Endothelial cell of umbilical vein (primary cell): ENCODE data around the gene GARIN5B. TPM values are rescaled to one million over a fixed set of nuclear protein-coding genes. Genes with fewer than 3 reads are reported as not detected.

Source experiments
- Bru-seq: library from RNA; stranded (reverse); fragments of 400-500 nt; gene quantifications from one replicate; lab custom pipeline; 2021; lab: Mats Ljungman, UMichigan
- BruChase-seq, 2 experiments: library from RNA; stranded (reverse); fragments of 400-500 nt; gene quantifications; one replicate each; lab custom pipeline; 2021; lab: Mats Ljungman, UMichigan
- BruUV-seq: library from RNA; stranded (reverse); fragments of 400-500 nt; replicated peaks from 2 replicates; lab custom pipeline; 2021; lab: Mats Ljungman, UMichigan
- CTCF ChIA-PET: fragments of 300-600, 350-600 bp; sonication (Branson Sonifier 250); formaldehyde crosslinking; loops from one replicate; lab custom pipeline; 2021; ENCODE audit warnings: antibody characterized with exemption, inconsistent platforms; lab: Charles Lee
- POLR2A ChIA-PET: fragments of 300-600, 350-600 bp; sonication (Branson Sonifier 250); formaldehyde crosslinking; loops from one replicate; lab custom pipeline; 2021; ENCODE audit warnings: antibody characterized with exemption, inconsistent platforms; lab: Charles Lee
- DNase-seq: peaks from one replicate; pipeline ENCODE4 v3.0.0-alpha.2; 2011; ENCODE audit warnings: low read depth, low spot score
- FAIRE-seq: peaks from 2 replicates; lab custom pipeline; 2011; peaks lifted over from hg19 to GRCh38; lab: Jason Lieb, UNC
- H2AFZ ChIP-seq: 2 replicates; pipeline ENCODE4 v1.6.0; 2012; ENCODE audit warnings: low read depth, low read length, control low read depth, inconsistent platforms
- H3K27ac ChIP-seq: 2 replicates; pipeline ENCODE4 v1.5.1; 2011; ENCODE audit warnings: low read depth, mild to moderate bottlenecking, control low read depth, low read length, moderate library complexity; ENCODE audit not compliant: insufficient read depth
- H3K27me3 ChIP-seq, 2 experiments: 2 replicates each; pipeline versions ENCODE4 v1.6.0 to v1.6.1; 2011; ENCODE audit warnings: low read length in 2 of 2, mixed read lengths in 1 of 2; ENCODE audit not compliant: control insufficient read depth in 2 of 2, insufficient read depth in 2 of 2
- H3K36me3 ChIP-seq, 2 experiments: 2 replicates in 1 of 2; 3 replicates in 1 of 2; pipeline ENCODE4 v1.5.1; 2011; ENCODE audit warnings: low read length in 2 of 2, mild to moderate bottlenecking in 1 of 2, moderate library complexity in 1 of 2; ENCODE audit not compliant: control insufficient read depth in 2 of 2, insufficient read depth in 2 of 2; ENCODE audit errors: extremely low read depth in 1 of 2
- H3K4me1 ChIP-seq: 3 replicates; pipeline ENCODE4 v1.5.1; 2011; ENCODE audit warnings: mild to moderate bottlenecking, low read length; ENCODE audit not compliant: control insufficient read depth, insufficient read depth; ENCODE audit errors: extremely low read depth
- H3K4me2 ChIP-seq: 2 replicates; pipeline ENCODE4 v1.6.1; 2011; ENCODE audit warnings: low read length, control low read depth, mixed read lengths; ENCODE audit not compliant: insufficient read depth
- H3K4me3 ChIP-seq, 3 experiments: fragments of 200-600 bp in 1 of 3; sonication (generic), shearing (Covaris generic) in 1 of 3; replicated peaks in 1 of 3; 2 replicates each; pipeline ENCODE4 v1.5.1; 2011 to 2016; ENCODE audit warnings: control low read depth in 3 of 3, low read length in 3 of 3, mild to moderate bottlenecking in 2 of 3, inconsistent platforms in 1 of 3, low read depth in 1 of 3, moderate library complexity in 1 of 3; ENCODE audit not compliant: insufficient read depth in 1 of 3
- H3K79me2 ChIP-seq: 2 replicates; pipeline ENCODE4 v1.6.0; 2012; ENCODE audit warnings: low read length, inconsistent platforms; ENCODE audit not compliant: control insufficient read depth, insufficient read depth
- H3K9ac ChIP-seq: replicated peaks from 2 replicates; pipeline ENCODE3; 2011; ENCODE audit warnings: low read length, control low read depth; ENCODE audit not compliant: insufficient read depth; ENCODE audit errors: extremely low read depth
- H3K9me1 ChIP-seq: replicated peaks from 3 replicates; pipeline ENCODE4 v1.6.0; 2011; ENCODE audit warnings: mild to moderate bottlenecking, low read length; ENCODE audit not compliant: control insufficient read depth, insufficient read depth; ENCODE audit errors: extremely low read depth
- H3K9me3 ChIP-seq: replicated peaks from 2 replicates; pipeline ENCODE4 v1.5.1; 2012; ENCODE audit warnings: low read length, inconsistent platforms; ENCODE audit not compliant: control insufficient read depth, insufficient read depth
- H4K20me1 ChIP-seq: replicated peaks from 2 replicates; pipeline ENCODE3; 2011; ENCODE audit warnings: mild to moderate bottlenecking, low read length; ENCODE audit not compliant: control insufficient read depth, insufficient read depth; ENCODE audit errors: extremely low read depth
- EZH2 ChIP-seq: IDR thresholded peaks from 2 replicates; pipeline ENCODE4 v1.6.1; 2012; ENCODE audit warnings: borderline replicate concordance, low read depth, mild to moderate bottlenecking, moderate library complexity, low read length, inconsistent platforms; ENCODE audit not compliant: severe bottlenecking
- FOS ChIP-seq: IDR thresholded peaks from 2 replicates; pipeline ENCODE4 v1.6.1; 2011; ENCODE audit warnings: mild to moderate bottlenecking, low read length, moderate library complexity, borderline replicate concordance; ENCODE audit not compliant: insufficient read depth
- GATA2 ChIP-seq: IDR thresholded peaks from 2 replicates; pipeline ENCODE4 v1.7.0; 2011; ENCODE audit warnings: low read depth, mild to moderate bottlenecking, moderate library complexity, mixed read lengths, low read length; ENCODE audit not compliant: insufficient read length, insufficient read depth
- JUN ChIP-seq: IDR thresholded peaks from 2 replicates; pipeline ENCODE4 v1.6.1; 2011; ENCODE audit warnings: borderline replicate concordance, low read depth; ENCODE audit not compliant: insufficient read length, insufficient read depth
- MAX ChIP-seq: IDR thresholded peaks from 2 replicates; pipeline ENCODE4 v1.6.1; 2011; ENCODE audit not compliant: insufficient read depth, insufficient read length
- MYC ChIP-seq: IDR thresholded peaks from one replicate; pipeline ENCODE4 v1.6.1; 2011; ENCODE audit warnings: mild to moderate bottlenecking, low read depth, low read length
- POLR2A ChIP-seq: IDR thresholded peaks from 2 replicates; pipeline ENCODE4 v1.6.1; 2012; ENCODE audit warnings: low read depth, mild to moderate bottlenecking, control low read depth, low read length
- POLR2AphosphoS5 ChIP-seq: IDR thresholded peaks from 2 replicates; pipeline ENCODE4 v1.6.1; 2012; ENCODE audit warnings: low read depth, mild to moderate bottlenecking, control low read depth, low read length, moderate library complexity; ENCODE audit not compliant: insufficient read depth
- dilution Hi-C: fragments of 300-500 bp; cut with MboI; formaldehyde crosslinking; loops from one replicate; pipeline ENCODE4 v1.15.0; 2019; ENCODE audit warnings: low sequenced_read_pairs; ENCODE audit not compliant: extremely low pct_ligation_motif_present
- intact Hi-C: fragments of 100-400 bp; cut with micrococcal nuclease; formaldehyde crosslinking; loops from one replicate; pipeline ENCODE4 v1.10.0; 2022
- long read RNA-seq: library from polyadenylated mRNA; stranded (forward); transcript quantifications from one replicate; pipeline ENCODE4 v2.0.0, GENCODE V29; 2021
- polyA minus RNA-seq, 3 experiments: library from RNA; depleted of rRNA, polyadenylated mRNA; stranded (reverse); fragments of >200 nt; gene quantifications; 1 replicate in 1 of 3; 2 replicates in 2 of 3; pipeline ENCODE4 v1.2.3, GENCODE V29; 2011
- polyA plus RNA-seq, 4 experiments: library from polyadenylated mRNA; depleted of rRNA in 3 of 4; stranded (reverse) in 3 of 4; unstranded in 1 of 4; fragments of >200 nt; gene quantifications; 2 replicates each; pipeline versions ENCODE4 v1.2.1 to v1.2.3, GENCODE V29; 2011 to 2012; ENCODE audit warnings: missing spikeins in 1 of 4
- total RNA-seq: library from RNA; stranded (reverse); gene quantifications from 2 replicates; pipeline ENCODE4 v1.2.3, GENCODE V29; 2021
- TF ChIP-seq, protein P1 (sequence below), 2 donors: IDR thresholded peaks; 1 replicate in 1 of 2; 2 replicates in 1 of 2; pipeline ENCODE4 v1.5.1; 2011; ENCODE audit warnings: low read length in 2 of 2, mild to moderate bottlenecking in 2 of 2, moderate library complexity in 2 of 2, control low read depth in 1 of 2, inconsistent platforms in 1 of 2, low read depth in 1 of 2; ENCODE audit not compliant: insufficient read depth in 1 of 2; ENCODE audit errors: extremely low read depth in 1 of 2

Gene GARIN5B
- not detected in 2 replicates for total RNA-seq
- not detected in 2 replicates for polyA plus RNA-seq
- not detected in 2 replicates for polyA plus RNA-seq (2011; cell fraction: cytosol; rRNA removed)
- polyA plus RNA-seq (2011; cell fraction: nucleus; rRNA removed) = not detected in 2 replicates
- polyA plus RNA-seq (2012) = not detected in 2 replicates
- not detected in 2 replicates for polyA minus RNA-seq
- not detected for polyA minus RNA-seq (2011; cell fraction: cytosol; rRNA and poly(A)+ RNA removed)
- not detected in 2 replicates for polyA minus RNA-seq (2011; cell fraction: nucleus; rRNA and poly(A)+ RNA removed)
- not detected for Bru-seq, nascent RNA
- BruChase-seq, experiment 1, labeled RNA remaining after a 6-hour chase = not detected
- not detected for BruChase-seq, experiment 2, labeled RNA remaining after a 2-hour chase
- long read RNA-seq = 0 reads

DNA sequence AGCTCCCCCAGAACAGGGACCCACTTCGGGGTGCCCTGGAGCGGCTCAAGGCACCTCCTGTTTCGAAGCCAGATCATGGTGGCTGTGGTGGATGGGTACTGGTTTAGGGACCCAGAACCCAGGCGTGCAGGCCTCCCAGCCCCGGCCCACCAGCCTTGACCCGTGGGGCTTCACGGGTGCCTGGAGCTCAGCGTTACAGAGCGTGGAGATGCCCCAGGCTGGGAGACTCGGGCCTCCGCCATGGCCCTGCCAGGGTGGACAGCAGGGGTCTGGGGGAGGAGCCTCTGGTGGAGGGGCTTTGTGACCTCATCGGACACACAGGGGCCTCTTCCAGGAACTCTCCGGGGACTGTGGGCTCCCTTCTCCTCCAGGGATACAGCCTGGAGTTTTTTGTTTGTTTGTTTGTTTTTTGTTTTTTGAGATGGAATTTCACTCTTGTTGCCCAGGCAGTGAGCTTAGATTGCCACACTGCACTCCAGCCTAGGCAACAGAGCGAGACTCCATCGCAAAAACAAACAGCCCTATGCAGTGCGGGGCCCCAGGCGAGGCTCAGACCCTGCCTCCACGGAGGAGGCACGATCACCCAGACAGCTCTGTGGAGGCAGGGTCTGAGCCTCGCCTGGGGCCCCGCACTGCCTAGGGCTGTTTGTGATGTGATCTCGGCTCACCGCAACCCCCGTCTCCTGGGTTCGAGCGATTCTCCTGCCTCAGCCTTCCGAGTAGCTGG, at the start of gene GARIN5B:
Gene GARIN5B (minus strand): TSS at position 271 of the 727 bp plus-strand sequence. CDS start 194 bp downstream, at position 77.
- H3K4me1 ChIP-seq = no peaks in the 10 kb centered on the region
- dilution Hi-C loops = no loop called here
- H4K20me1 ChIP-seq = no peaks in the 10 kb centered on the region
- H3K4me2 ChIP-seq = no peak within 1 kb of the TSS
- ChIA-PET POLR2A (no interaction called here), CTCF (no interaction called here)
- H3K79me2 ChIP-seq = no peaks in the 10 kb centered on the region
- no peak within 1 kb of the TSS for H3K27ac ChIP-seq
- intact Hi-C loops = no loop called here
- no peaks in the 10 kb centered on the region for H3K36me3 ChIP-seq
- H3K9me1 ChIP-seq = no peaks in the 10 kb centered on the region
- DNase-seq (no peak), FAIRE-seq (no peak)
- TF ChIP-seq JUN = no peak
- TF ChIP-seq MYC = no peak
- no peak for TF ChIP-seq EZH2
- TF ChIP-seq POLR2A = no peak
- TF ChIP-seq POLR2AphosphoS5 = no peak
- no peak for TF ChIP-seq FOS
- TF ChIP-seq, protein P1, sequence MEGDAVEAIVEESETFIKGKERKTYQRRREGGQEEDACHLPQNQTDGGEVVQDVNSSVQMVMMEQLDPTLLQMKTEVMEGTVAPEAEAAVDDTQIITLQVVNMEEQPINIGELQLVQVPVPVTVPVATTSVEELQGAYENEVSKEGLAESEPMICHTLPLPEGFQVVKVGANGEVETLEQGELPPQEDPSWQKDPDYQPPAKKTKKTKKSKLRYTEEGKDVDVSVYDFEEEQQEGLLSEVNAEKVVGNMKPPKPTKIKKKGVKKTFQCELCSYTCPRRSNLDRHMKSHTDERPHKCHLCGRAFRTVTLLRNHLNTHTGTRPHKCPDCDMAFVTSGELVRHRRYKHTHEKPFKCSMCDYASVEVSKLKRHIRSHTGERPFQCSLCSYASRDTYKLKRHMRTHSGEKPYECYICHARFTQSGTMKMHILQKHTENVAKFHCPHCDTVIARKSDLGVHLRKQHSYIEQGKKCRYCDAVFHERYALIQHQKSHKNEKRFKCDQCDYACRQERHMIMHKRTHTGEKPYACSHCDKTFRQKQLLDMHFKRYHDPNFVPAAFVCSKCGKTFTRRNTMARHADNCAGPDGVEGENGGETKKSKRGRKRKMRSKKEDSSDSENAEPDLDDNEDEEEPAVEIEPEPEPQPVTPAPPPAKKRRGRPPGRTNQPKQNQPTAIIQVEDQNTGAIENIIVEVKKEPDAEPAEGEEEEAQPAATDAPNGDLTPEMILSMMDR (IDR thresholded peaks at IDR 0.05; ENCODE audit: extremely low read depth in 1 of 2, insufficient read depth in 1 of 2, low read depth in 1 of 2, low read length in 2 of 2) = no peak
- TF ChIP-seq GATA2 = no peak
- TF ChIP-seq MAX = no peak
- H2AFZ ChIP-seq = no peak within 1 kb of the TSS
- no peaks in the 10 kb centered on the region for H3K9me3 ChIP-seq
- no TSS peak for BruUV-seq
- H3K27me3 ChIP-seq = no peaks in the 10 kb centered on the region
- no peak within 1 kb of the TSS for H3K9ac ChIP-seq
- no peak within 1 kb of the TSS for H3K4me3 ChIP-seq
